CD8-positive, alpha-beta memory T cell (primary cell): ENCODE measurements around the gene KHDC4. TPM values are rescaled to one million over a fixed set of nuclear protein-coding genes. Genes with fewer than 3 reads are reported as not detected.

Source experiments
- CTCF ChIA-PET: fragments of 350-600 bp; sonication (Branson Sonifier 250); formaldehyde crosslinking; loops from one replicate; lab custom pipeline; 2021; ENCODE audit warnings: antibody characterized with exemption; lab: Charles Lee
- POLR2A ChIA-PET: fragments of 350-600 bp; sonication (Branson Sonifier 250); formaldehyde crosslinking; loops from one replicate; lab custom pipeline; 2021; ENCODE audit warnings: antibody characterized with exemption; lab: Charles Lee
- DNase-seq, 5 donors: peaks; one replicate each; pipeline versions ENCODE4 v3.0.0 to v3.0.0-alpha.2; 2020 to 2022; ENCODE audit warnings: mixed read lengths in 1 of 5
- H3K27ac ChIP-seq: one replicate; pipeline ENCODE4 v1.7.0; 2013; ENCODE audit warnings: low read depth, mild to moderate bottlenecking, low read length, moderate library complexity
- H3K27me3 ChIP-seq: 2 replicates; pipeline ENCODE4 v1.7.0; 2013; ENCODE audit warnings: low read length, mild to moderate bottlenecking; ENCODE audit not compliant: insufficient read depth, poor library complexity, severe bottlenecking
- H3K36me3 ChIP-seq: 2 replicates; pipeline ENCODE4 v1.7.0; 2013; ENCODE audit warnings: mild to moderate bottlenecking, low read length, moderate library complexity; ENCODE audit not compliant: insufficient read depth
- H3K4me1 ChIP-seq: 2 replicates; pipeline ENCODE4 v1.7.0; 2013; ENCODE audit warnings: mild to moderate bottlenecking, low read length, moderate library complexity; ENCODE audit not compliant: insufficient read depth
- H3K4me3 ChIP-seq: 2 replicates; pipeline ENCODE4 v1.7.0; 2013; ENCODE audit warnings: mild to moderate bottlenecking, low read length
- H3K9me3 ChIP-seq: 2 replicates; pipeline ENCODE4 v1.7.0; 2013; ENCODE audit warnings: mild to moderate bottlenecking, low read length
- H3K27ac Mint-ChIP-seq, 8 donors: one replicate each; pipeline ENCODE4 v1.8.0; 2020 to 2021; ENCODE audit warnings: mixed read lengths in 8 of 8, mild to moderate bottlenecking in 6 of 8, inconsistent platforms in 3 of 8, moderate library complexity in 3 of 8
- H3K27me3 Mint-ChIP-seq, 2 donors: one replicate each; pipeline ENCODE4 v1.8.0; 2020 to 2021; ENCODE audit warnings: mixed read lengths in 2 of 2, mild to moderate bottlenecking in 1 of 2, moderate library complexity in 1 of 2
- H3K36me3 Mint-ChIP-seq, 3 donors: one replicate each; pipeline ENCODE4 v1.8.0; 2020 to 2021; ENCODE audit warnings: mixed read lengths in 3 of 3, inconsistent platforms in 1 of 3, mild to moderate bottlenecking in 1 of 3
- H3K4me1 Mint-ChIP-seq, 3 donors: one replicate each; pipeline ENCODE4 v1.8.0; 2020 to 2021; ENCODE audit warnings: mixed read lengths in 3 of 3, inconsistent platforms in 1 of 3, mild to moderate bottlenecking in 1 of 3
- H3K4me3 Mint-ChIP-seq, 7 donors: one replicate each; pipeline ENCODE4 v1.8.0; 2020 to 2021; ENCODE audit warnings: mixed read lengths in 7 of 7, mild to moderate bottlenecking in 6 of 7, moderate library complexity in 4 of 7, inconsistent platforms in 2 of 7
- H3K9me3 Mint-ChIP-seq, 5 donors: one replicate each; pipeline ENCODE4 v1.8.0; 2020 to 2022; ENCODE audit warnings: mixed read lengths in 5 of 5, mild to moderate bottlenecking in 3 of 5, moderate library complexity in 2 of 5, inconsistent platforms in 1 of 5
- polyA plus RNA-seq: library from polyadenylated mRNA; unstranded; fragments of 300-500 nt; fragmentation: Illumina TruSeq; gene quantifications from one replicate; pipeline ENCODE4 v1.2.3, GENCODE V29; 2021
- total RNA-seq, 2 experiments: library from RNA; stranded (reverse); gene quantifications; one replicate each; pipeline ENCODE4 v1.2.3, GENCODE V29; 2021

Gene KHDC4
- total RNA-seq (10 to 100 TPM; 58.8 to 61.2 TPM), polyA plus RNA-seq (8.2 TPM)

DNA sequence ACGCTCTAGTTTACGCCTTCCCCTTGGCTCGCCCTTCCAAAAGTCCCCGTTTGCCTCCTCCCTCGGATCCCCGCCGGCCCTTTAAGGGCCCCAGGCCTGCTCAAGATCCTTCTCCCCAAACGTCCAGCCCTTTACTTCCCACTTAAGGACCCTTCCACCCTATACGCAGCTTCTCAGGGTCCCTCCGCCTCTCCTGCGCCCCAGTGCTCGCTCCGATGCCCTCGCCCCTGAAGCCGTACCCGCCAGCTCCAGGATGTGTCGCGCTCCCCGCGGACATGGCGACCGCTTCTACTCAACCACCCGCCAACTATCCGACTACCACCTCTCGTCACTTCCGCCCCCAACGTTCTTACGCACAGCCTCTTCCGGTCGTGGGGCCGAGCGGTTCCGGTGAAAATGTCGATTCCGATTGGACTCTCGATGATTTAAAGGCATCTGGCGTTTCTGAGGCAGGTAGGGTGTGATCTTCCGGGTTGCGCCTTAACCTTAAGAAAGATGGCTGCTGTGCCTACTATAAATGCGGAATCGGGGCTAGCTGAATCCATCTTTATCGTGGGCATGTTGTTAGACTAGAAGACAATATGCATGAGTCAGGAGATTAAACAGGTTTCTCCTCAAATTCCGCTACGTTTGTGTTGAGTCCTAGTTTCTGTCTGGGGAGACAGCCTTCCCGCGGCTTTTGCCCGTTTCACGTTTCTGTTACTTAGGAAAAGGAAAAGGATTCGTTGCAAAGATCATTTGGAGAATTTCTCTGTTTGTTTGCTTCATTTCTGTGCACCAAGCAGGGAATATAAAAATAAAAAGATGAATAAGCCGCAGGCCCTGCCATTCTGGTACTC, at the start of gene KHDC4:
Gene KHDC4 (minus strand): TSS at position 317 of the 839 bp plus-strand sequence. CDS start 40 bp downstream, at position 277.
- peaks cover 0 to 30% (median 3%) of the 10 kb centered on the region in 3 donors for H3K36me3 Mint-ChIP-seq
- Histone ChIP-seq H3K9me3 (no peaks in the 10 kb centered on the region), H3K36me3 (peaks cover 30% of the 10 kb centered on the region), H3K4me1 (peaks cover 42% of the 10 kb centered on the region), H3K27me3 (no peaks in the 10 kb centered on the region), H3K27ac (peak within 1 kb of the TSS; percentile 97), H3K4me3 (peak within 1 kb of the TSS; percentile 96)
- ChIA-PET POLR2A (interaction anchor here (0.5 to 2.5 kb wide), 11 partner anchors 10 to 349 kb away, joined by 3 to 26 read pairs (median 4); partner anchors contain the start of genes ARHGEF2 and SMG5), CTCF (interaction anchor here (0.6 to 2.4 kb wide), 10 partner anchors 8 to 396 kb away, joined by 3 to 19 read pairs (median 5); partner anchors contain the start of gene UBQLN4)
- H3K9me3 Mint-ChIP-seq, result no peaks in the 10 kb centered on the region
- H3K4me3 Mint-ChIP-seq, result peak within 1 kb of the TSS in 2 of 7 donors; percentile 38 to 47
- peak within 1 kb of the TSS in 3 of 8 donors; percentile 27 to 86 (median 61) for H3K27ac Mint-ChIP-seq
- peaks cover 9 to 34% (median 10%) of the 10 kb centered on the region in 3 donors for H3K4me1 Mint-ChIP-seq
- no peaks in the 10 kb centered on the region for H3K27me3 Mint-ChIP-seq
- peak; percentile 90 to 97 (median 96) for DNase-seq

DNA sequence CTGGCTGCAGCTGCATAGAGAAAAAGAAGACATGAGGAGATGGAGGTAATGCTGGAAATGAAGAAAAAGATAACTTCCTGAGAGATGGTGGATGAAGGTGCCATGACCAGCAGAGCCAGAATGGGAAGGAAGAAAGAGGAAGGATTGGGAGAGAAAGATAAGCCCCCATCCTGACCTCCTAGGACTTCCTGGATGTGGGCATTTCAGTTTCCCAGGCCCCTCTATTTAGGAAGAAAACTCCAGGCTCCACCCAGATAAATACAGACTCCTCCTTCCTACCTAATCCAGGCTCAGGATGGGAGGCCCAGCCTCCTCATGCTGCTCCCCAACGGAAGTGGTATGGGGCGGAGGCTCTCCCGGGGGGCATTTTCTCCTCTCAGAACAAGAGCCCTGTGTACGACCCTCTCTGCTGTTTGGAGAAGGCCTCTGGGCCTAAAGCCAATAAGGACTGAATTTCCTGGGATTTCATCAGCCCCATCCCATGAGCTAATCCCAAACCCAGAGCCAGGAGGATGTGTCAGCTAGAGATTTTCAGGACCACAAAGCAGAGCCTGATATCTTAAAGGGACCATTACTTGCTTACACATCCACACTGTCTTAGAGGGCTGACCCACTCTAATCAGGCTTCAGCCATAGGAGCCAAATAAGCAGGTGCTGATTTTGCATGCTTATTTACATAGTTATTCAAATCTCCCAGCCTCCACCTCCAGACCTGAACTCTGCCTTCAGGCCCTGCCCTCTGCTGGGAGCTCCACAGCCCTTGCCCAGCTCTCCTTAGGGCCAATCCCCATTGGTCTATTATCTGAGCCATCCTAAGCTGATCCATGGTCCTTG, 49.2 kb upstream of the KHDC4 start:
- H3K36me3 ChIP-seq, result no peaks in the 10 kb centered on the region
- CTCF ChIA-PET, result interaction anchor here (1.2 to 1.6 kb wide), 4 partner anchors 9 to 83 kb away, joined by 3 to 7 read pairs (median 3); no protein-coding TSS in a partner anchor
- H3K27ac ChIP-seq, result peak overlapping the region; percentile 51
- no peak overlapping the region for H3K4me3 ChIP-seq
- peaks cover 0 to 5% (median 0%) of the 10 kb centered on the region in 3 donors for H3K36me3 Mint-ChIP-seq
- POLR2A ChIA-PET, result interaction anchor here (0.5 to 0.6 kb wide), 2 partner anchors 456 to 1766 kb away, joined by 4 read pairs; no protein-coding TSS in a partner anchor
- peaks cover 42 to 54% (median 42%) of the 10 kb centered on the region in 3 donors for H3K4me1 Mint-ChIP-seq
- H3K9me3 Mint-ChIP-seq, result no peaks in the 10 kb centered on the region
- H3K9me3 ChIP-seq, result no peaks in the 10 kb centered on the region
- peak overlapping the region in 2 of 7 donors; percentile 0 to 49 for H3K4me3 Mint-ChIP-seq
- DNase-seq, result no peak
- H3K4me1 ChIP-seq, result peaks cover 50% of the 10 kb centered on the region
- H3K27ac Mint-ChIP-seq, result peak overlapping the region in 7 of 8 donors; percentile 17 to 98 (median 84)
- no peaks in the 10 kb centered on the region for H3K27me3 ChIP-seq
- no peaks in the 10 kb centered on the region for H3K27me3 Mint-ChIP-seq

DNA sequence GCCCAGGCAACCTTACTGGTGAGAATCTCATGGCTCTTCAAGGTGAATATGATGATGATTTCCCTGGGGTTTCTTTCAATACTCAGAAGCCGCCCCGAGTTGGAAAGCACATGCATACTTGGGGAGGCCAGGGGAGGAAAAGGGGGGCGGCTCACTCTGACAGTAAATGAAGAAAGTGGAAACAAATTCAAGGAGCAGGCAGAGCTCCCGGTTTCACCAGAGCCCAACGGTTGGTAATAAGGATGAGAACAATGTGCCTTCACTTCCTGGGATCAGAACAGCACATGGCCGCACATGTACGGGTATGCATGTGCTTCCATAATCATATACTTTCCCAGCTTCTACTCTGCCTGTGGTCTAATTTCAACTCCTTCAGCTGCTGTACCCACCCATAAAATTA, 47.9 kb upstream of the KHDC4 start:
- ChIA-PET POLR2A (interaction anchor here (1.3 kb wide), 1 partner anchor 48 kb away, joined by 4 read pairs; no protein-coding TSS in a partner anchor), CTCF (interaction anchor here (2.0 kb wide), 1 partner anchor 14 kb away, joined by 4 read pairs; no protein-coding TSS in a partner anchor)
- Mint-ChIP-seq H3K4me1 (peaks cover 42 to 58% (median 45%) of the 10 kb centered on the region in 3 donors), H3K27ac (peak overlapping the region; percentile 80 to 99 (median 94)), H3K9me3 (no peaks in the 10 kb centered on the region), H3K36me3 (peaks cover 0 to 13% (median 0%) of the 10 kb centered on the region in 3 donors), H3K4me3 (peak overlapping the region in 5 of 7 donors; percentile 44 to 100 (median 92)), H3K27me3 (no peaks in the 10 kb centered on the region)
- Histone ChIP-seq H3K9me3 (no peaks in the 10 kb centered on the region), H3K4me1 (peaks cover 50% of the 10 kb centered on the region), H3K36me3 (no peaks in the 10 kb centered on the region), H3K27ac (peak overlapping the region; percentile 51), H3K4me3 (peak overlapping the region; percentile 91), H3K27me3 (no peaks in the 10 kb centered on the region)
- no peak for DNase-seq

DNA sequence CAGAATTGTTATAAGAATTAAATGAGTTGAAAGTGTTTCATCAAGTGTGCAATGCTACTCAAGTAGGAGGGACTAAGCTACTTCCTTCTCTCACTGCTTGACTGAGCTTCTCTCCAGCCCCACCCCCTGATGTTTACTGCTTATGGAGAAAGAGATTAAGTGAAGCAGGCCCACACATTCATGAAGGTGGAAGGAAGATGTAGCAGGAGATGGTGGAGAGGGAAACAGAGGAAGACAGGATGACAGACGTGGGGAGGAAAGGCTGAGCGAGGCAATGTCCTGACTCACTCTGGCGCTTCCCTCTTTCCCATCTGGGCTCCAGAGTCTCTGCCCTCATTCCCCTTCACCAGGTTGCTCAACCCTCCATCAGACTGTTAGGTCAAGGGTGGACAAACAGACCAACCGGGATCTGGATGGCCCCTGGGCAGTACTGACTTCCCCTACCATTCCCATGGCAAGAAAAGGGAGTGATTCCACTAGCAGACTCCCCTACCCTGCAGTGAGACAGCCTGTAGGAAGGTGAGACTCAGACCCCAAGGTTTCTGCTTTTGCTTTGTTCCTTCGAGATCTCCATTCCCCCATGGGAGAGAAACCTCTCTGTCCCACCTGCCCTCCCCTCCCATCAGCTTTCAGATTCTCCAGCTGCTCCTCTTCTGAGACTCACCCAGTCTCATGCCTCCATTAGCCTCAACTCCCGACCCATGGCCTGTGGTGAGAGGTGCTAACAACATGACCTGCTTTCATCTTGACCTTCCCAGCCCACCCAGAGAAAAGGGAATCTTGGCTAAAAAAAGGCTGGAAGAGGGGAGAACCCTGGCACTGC, 47.3 kb upstream of the KHDC4 start:
- Histone ChIP-seq H3K27me3 (no peaks in the 10 kb centered on the region), H3K9me3 (no peaks in the 10 kb centered on the region), H3K4me1 (peaks cover 50% of the 10 kb centered on the region), H3K36me3 (no peaks in the 10 kb centered on the region), H3K27ac (peak overlapping the region; percentile 94), H3K4me3 (peak overlapping the region; percentile 91)
- peaks cover 0 to 20% (median 0%) of the 10 kb centered on the region in 3 donors for H3K36me3 Mint-ChIP-seq
- CTCF ChIA-PET, result interaction anchor here (0.9 to 4.3 kb wide), 5 partner anchors 8 to 65 kb away, joined by 3 to 20 read pairs (median 5); partner anchors contain the start of gene KHDC4
- no peaks in the 10 kb centered on the region for H3K9me3 Mint-ChIP-seq
- peak in 2 of 5 donors; percentile 48 to 57 for DNase-seq
- peak overlapping the region; percentile 56 to 100 (median 98) for H3K4me3 Mint-ChIP-seq
- peak overlapping the region; percentile 86 to 99 (median 94) for H3K27ac Mint-ChIP-seq
- H3K27me3 Mint-ChIP-seq, result no peaks in the 10 kb centered on the region
- POLR2A ChIA-PET, result interaction anchor here (0.8 to 1.3 kb wide), 3 partner anchors 33 to 48 kb away, joined by 3 to 4 read pairs (median 4); no protein-coding TSS in a partner anchor
- peaks cover 43 to 65% (median 50%) of the 10 kb centered on the region in 3 donors for H3K4me1 Mint-ChIP-seq

DNA sequence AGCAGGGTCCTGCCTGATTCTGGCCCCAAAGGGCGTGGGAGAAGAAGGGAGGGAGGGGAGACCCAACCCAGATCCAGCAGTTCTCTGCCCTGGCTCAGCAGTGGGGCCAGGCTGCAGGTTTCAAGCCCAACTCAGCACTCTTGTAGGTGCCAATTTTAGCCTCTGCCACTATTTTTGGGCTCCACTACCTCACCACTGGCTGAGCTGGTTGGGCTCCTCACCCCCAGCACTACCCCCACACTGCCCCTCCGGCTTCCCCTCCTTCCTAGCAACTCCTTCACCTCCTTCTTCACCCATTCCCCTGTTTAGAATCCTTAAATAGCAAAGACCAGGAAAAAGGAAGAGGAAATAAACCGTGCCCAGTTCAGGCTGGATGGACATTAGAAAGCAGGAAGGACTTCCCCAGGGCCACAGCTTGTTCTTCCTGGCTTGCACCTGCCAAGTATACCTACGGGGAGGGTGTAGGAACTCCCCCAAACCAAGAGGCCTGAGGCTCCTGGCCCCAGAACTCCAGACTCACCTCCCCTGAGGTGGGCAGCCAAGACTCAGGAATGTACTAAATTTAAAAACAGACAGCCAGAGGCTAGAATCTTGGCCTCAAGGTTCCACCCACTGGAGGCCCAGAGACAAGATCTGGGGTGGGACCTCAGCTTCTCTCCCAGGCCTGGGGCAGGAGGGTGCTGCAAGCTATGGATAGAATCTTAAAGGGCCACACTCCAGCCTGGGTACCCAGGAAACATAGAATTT, 45.6 kb upstream of the KHDC4 start:
- POLR2A ChIA-PET, result interaction anchor here (0.5 to 0.9 kb wide), 4 partner anchors 10 to 46 kb away, joined by 3 to 4 read pairs (median 3); partner anchors contain the start of gene KHDC4
- Histone ChIP-seq H3K36me3 (no peaks in the 10 kb centered on the region), H3K27me3 (no peaks in the 10 kb centered on the region), H3K4me1 (peaks cover 63% of the 10 kb centered on the region), H3K4me3 (peak overlapping the region; percentile 91), H3K27ac (peak overlapping the region; percentile 94), H3K9me3 (no peaks in the 10 kb centered on the region)
- peaks cover 0 to 27% (median 0%) of the 10 kb centered on the region in 3 donors for H3K36me3 Mint-ChIP-seq
- H3K27ac Mint-ChIP-seq, result peak overlapping the region; percentile 86 to 99 (median 94)
- H3K27me3 Mint-ChIP-seq, result no peaks in the 10 kb centered on the region
- H3K4me1 Mint-ChIP-seq, result peaks cover 61 to 82% (median 65%) of the 10 kb centered on the region in 3 donors
- no peak for DNase-seq
- no peaks in the 10 kb centered on the region for H3K9me3 Mint-ChIP-seq
- CTCF ChIA-PET, result interaction anchor here (1.0 to 5.1 kb wide), 6 partner anchors 10 to 41 kb away, joined by 3 to 34 read pairs (median 11); no protein-coding TSS in a partner anchor
- peak overlapping the region; percentile 92 to 100 (median 98) for H3K4me3 Mint-ChIP-seq

DNA sequence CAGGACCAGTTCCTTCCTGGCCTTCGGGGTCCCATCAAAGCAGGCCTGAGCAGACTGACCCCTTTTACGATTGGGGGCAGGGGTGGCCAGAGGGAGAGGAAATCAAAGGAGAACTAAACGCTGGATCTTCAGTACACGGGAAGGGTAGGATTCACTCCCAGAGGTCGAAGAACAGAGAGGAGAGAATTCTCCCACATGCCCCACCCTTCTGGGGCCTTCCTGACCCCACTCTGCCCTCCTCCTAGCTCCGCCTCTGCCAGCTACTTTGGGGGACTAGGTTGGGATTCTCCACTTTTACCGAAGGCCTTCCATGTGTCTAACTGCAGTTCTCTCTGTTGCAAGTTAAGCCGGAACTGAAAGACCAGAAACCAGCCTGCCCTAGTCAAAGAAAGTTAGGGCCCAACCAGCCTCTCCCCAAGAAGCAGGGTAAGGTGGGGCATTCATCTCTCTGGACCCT, 44.8 kb upstream of the KHDC4 start:
- ChIA-PET POLR2A (interaction anchor here (0.5 to 3.7 kb wide), 7 partner anchors 10 to 238 kb away, joined by 3 to 31 read pairs (median 3); partner anchors contain the start of genes KHDC4 and SYT11), CTCF (interaction anchor here (0.7 to 5.1 kb wide), 7 partner anchors 9 to 119 kb away, joined by 3 to 34 read pairs (median 9); no protein-coding TSS in a partner anchor)
- Histone ChIP-seq H3K4me1 (peaks cover 70% of the 10 kb centered on the region), H3K27ac (peak overlapping the region; percentile 94), H3K36me3 (no peaks in the 10 kb centered on the region), H3K9me3 (no peaks in the 10 kb centered on the region), H3K4me3 (peak overlapping the region; percentile 91), H3K27me3 (no peaks in the 10 kb centered on the region)
- H3K27ac Mint-ChIP-seq, result peak overlapping the region; percentile 86 to 99 (median 94)
- H3K9me3 Mint-ChIP-seq, result no peaks in the 10 kb centered on the region
- H3K4me1 Mint-ChIP-seq, result peaks cover 68 to 84% (median 72%) of the 10 kb centered on the region in 3 donors
- peaks cover 0 to 31% (median 0%) of the 10 kb centered on the region in 3 donors for H3K36me3 Mint-ChIP-seq
- H3K27me3 Mint-ChIP-seq, result no peaks in the 10 kb centered on the region
- no peak for DNase-seq
- H3K4me3 Mint-ChIP-seq, result peak overlapping the region; percentile 92 to 100 (median 98)
